ENCODE measurements around the gene EHD4.

Gene EHD4

GRCh38 chr15:41943543-41944312 lies 28.6 kb downstream of the EHD4 start:
- no peak for TF ChIP-seq ZNF362 (tag by site-specific recombination; IDR thresholded peaks at IDR 0.05)
- TF ChIP-seq ZNF311 (tag by site-specific recombination; IDR thresholded peaks at IDR 0.05; ENCODE audit: borderline replicate concordance) = no peak
- no peak for TF ChIP-seq CTCF (tag by site-specific recombination; IDR thresholded peaks at IDR 0.05)
- no peak for TF ChIP-seq ZNF843 (tag by site-specific recombination; IDR thresholded peaks at IDR 0.05)
- no peak for TF ChIP-seq ZIC2 (tag by site-specific recombination; IDR thresholded peaks at IDR 0.05)
- TF ChIP-seq ZNF112 (tag by site-specific recombination; IDR thresholded peaks at IDR 0.05) = no peak
- TF ChIP-seq ZNF280C (tag by site-specific recombination; IDR thresholded peaks at IDR 0.05) = no peak
- no peak for TF ChIP-seq ZNF473 (tag by site-specific recombination; IDR thresholded peaks at IDR 0.05)
- no peak for TF ChIP-seq ZNF792 (tag by site-specific recombination; IDR thresholded peaks at IDR 0.05)
- no peak for TF ChIP-seq HIC1 (tag by site-specific recombination; IDR thresholded peaks at IDR 0.05)
- no peak for TF ChIP-seq ZNF596 (tag by site-specific recombination; IDR thresholded peaks at IDR 0.05)
- no peak for TF ChIP-seq ZNF555 (tag by site-specific recombination; conservative IDR thresholded peaks at IDR 0.05)
- Histone ChIP-seq H3K9me3 (ENCODE audit: control insufficient read depth, insufficient read depth, low read depth, low read length) (no peaks in the 10 kb centered on the region), H3K4me3 (ENCODE audit: low read depth, low read length) (no peak overlapping the region), H3K27ac (ENCODE audit: extremely low read depth, low read depth, low read length) (no peak overlapping the region), H3K36me3 (ENCODE audit: control insufficient read depth in 2 of 2, insufficient read depth in 1 of 2, low read length in 2 of 2) (peaks cover 0 to 13% of the 10 kb centered on the region in 2 experiments; a peak in 1 of 3 replicates), H3K4me1 (ENCODE audit: control insufficient read depth, insufficient read depth, low read length) (no peaks in the 10 kb centered on the region)
- POLR2A ChIA-PET = interaction anchor here (1.5 kb wide), 1 partner anchor 29 kb away, joined by 3 read pairs; the partner anchor contains the start of gene EHD4
- CTCF ChIA-PET = interaction anchor here (0.7 kb wide), 1 partner anchor 11 kb away, joined by 3 read pairs; no protein-coding TSS in a partner anchor

- TF ChIP-seq ZBTB48 (tag by site-specific recombination; IDR thresholded peaks at IDR 0.05) (no peak), ZFP3 (tag by site-specific recombination; IDR thresholded peaks at IDR 0.05; ENCODE audit: low read depth) (no peak), ZNF184 (tag by site-specific recombination; IDR thresholded peaks at IDR 0.05) (no peak)
- Histone ChIP-seq H3K36me3 (ENCODE audit: control insufficient read depth in 2 of 2, insufficient read depth in 1 of 2, low read length in 2 of 2) (peaks cover 0 to 13% of the 10 kb centered on the region in 2 experiments; a peak in 1 of 3 replicates), H3K4me1 (ENCODE audit: control insufficient read depth, insufficient read depth, low read length) (no peaks in the 10 kb centered on the region), H3K27ac (ENCODE audit: extremely low read depth, low read depth, low read length) (no peak overlapping the region), H3K9me3 (ENCODE audit: control insufficient read depth, insufficient read depth, low read depth, low read length) (no peaks in the 10 kb centered on the region), H3K4me3 (ENCODE audit: low read depth, low read length) (no peak overlapping the region)
- CTCF ChIA-PET = interaction anchor here (0.7 to 0.9 kb wide), 2 partner anchors 10 to 12 kb away, joined by 3 read pairs; no protein-coding TSS in a partner anchor
- POLR2A ChIA-PET = no interaction called here
These were observed 29.5 kb downstream of the EHD4 start for GRCh38 chr15:41942886-41943285.

Data from HEK293 (cell line).